Uterus (tissue), 2 donors: ENCODE data around the gene QPCTL.

Experiments
- POLR2A ChIP-seq, 2 donors: fragments of 450-650 bp; IDR thresholded peaks; one replicate each; pipeline ENCODE4 v1.6.1; 2016; ENCODE audit warnings: antibody characterized with exemption in 2 of 2, mild to moderate bottlenecking in 1 of 2, moderate library complexity in 1 of 2
- TF ChIP-seq, protein P1 (sequence below), 4 experiments: fragments of 200-600 bp in 2 of 4; fragments of 450-650 bp in 2 of 4; sonication (generic) in 2 of 4; IDR thresholded peaks; one replicate each; pipeline ENCODE4 v1.5.1; 2016 to 2019; ENCODE audit warnings: antibody characterized with exemption in 4 of 4, mild to moderate bottlenecking in 2 of 4, moderate library complexity in 1 of 4

DNA sequence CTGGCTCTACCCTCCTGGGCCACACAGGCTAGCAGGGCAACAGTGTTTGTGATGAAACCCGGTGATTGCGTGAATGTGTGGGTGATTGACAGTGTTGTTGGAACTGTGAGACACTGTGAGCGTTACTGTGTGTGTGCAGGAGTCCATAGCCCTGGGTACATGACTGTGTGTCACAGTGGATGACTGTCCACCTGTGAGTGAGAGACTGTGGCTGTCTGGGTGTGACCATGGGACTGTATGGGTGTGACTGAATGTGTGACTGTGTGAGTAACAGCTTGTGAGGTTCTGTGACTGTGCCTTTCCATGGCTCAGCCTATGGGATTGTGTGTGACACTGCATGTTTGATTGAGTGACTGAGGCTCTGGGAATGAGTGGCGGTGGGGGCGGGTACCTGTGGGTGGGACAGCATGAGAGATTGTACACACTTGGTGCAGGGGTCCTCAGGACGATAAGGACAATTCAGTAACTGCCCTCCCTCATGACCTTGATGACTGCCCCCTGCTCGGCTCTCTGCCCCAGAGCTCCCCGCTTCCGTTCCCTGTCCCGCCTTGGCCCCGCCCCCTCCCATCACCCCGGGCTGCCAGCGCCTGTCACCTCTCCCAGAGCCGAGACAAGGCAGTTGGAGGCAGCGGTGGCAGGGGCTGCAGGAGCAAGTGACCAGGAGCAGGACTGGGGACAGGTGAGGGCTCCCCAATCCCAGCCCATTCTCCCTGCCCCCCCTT is 24.7 kb upstream of the QPCTL start, which contains the start of gene GIPR:
- TF ChIP-seq POLR2A (IDR thresholded peaks at IDR 0.05), result no peak
- TF ChIP-seq, protein P1, sequence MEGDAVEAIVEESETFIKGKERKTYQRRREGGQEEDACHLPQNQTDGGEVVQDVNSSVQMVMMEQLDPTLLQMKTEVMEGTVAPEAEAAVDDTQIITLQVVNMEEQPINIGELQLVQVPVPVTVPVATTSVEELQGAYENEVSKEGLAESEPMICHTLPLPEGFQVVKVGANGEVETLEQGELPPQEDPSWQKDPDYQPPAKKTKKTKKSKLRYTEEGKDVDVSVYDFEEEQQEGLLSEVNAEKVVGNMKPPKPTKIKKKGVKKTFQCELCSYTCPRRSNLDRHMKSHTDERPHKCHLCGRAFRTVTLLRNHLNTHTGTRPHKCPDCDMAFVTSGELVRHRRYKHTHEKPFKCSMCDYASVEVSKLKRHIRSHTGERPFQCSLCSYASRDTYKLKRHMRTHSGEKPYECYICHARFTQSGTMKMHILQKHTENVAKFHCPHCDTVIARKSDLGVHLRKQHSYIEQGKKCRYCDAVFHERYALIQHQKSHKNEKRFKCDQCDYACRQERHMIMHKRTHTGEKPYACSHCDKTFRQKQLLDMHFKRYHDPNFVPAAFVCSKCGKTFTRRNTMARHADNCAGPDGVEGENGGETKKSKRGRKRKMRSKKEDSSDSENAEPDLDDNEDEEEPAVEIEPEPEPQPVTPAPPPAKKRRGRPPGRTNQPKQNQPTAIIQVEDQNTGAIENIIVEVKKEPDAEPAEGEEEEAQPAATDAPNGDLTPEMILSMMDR (IDR thresholded peaks at IDR 0.05), result no peak
